ENCODE data around the gene CCDC74B.
A peak's percentile ranks its signal among the peaks of the same experiment; 100 is the strongest.
"Not testable (repeated sequence)": the region's sequence is repeated elsewhere in the genome, so short reads cannot be mapped to it uniquely, and the experiment has no call there.

CCDC74B gene

DNA sequence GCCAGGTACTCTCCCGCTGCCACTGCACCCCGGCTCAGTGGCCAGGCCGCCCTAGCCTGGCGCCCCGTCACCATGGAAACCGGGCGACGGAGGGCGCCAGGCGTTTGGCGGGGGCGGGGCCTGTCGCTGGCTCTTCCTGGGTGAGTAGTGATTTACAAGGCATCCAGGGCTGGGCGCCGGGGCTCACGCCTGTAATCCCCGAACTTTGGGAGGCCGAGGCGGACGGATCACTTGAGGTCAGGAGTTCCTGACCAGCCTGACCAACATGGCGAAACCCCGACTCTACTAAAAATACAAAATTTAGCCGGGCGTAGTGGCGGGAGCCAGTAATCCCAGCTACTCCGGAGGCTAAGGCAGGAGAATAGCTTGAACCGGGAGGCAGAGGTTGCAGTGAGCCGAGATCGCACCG, at the start of gene CCDC74B:
Gene CCDC74B (minus strand): TSS at position 107 of the 409 bp plus-strand sequence. CDS start 116 bp downstream, outside the sequence.
- DNase-seq: peak; percentile 77

DNA sequence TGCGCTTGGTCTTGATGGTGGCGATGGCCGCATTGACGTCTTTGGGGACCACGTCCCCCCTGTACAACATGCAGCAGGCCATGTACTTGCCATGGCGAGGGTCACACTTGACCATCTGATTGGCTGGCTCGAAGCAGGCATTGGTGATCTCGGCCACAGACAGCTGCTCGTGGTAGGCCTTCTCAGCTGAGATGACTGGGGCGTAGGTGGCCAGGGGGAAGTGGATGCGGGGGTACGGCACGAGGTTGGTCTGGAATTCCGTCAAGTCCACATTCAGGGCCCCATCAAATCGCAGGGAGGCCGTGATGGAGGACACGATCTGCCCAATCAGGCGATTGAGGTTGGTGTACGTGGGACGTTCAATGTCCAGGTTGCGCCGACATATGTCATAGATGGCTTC, 48.9 kb upstream of the CCDC74B start:
- not testable (repeated sequence) for DNase-seq

DNA sequence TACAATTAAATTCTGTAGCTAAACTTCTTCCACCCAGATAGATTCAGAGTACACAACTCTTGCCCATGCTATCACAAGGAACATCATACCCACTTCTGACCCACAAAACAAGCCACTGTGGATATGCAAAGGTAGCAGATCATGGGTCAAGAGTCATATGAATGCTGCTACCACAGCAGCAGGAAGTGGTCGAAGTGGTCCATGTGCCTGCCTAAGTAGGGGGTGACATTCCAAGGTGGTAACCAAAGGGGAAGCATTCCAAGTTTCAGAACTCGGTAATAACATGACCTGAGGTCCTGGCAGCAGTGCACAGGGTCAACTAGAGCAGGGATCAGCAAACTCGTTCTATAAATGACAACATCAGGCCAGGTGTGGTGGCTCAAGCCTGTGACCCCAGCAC, 47.5 kb upstream of the CCDC74B start:
- DNase-seq: not testable (repeated sequence)

DNA sequence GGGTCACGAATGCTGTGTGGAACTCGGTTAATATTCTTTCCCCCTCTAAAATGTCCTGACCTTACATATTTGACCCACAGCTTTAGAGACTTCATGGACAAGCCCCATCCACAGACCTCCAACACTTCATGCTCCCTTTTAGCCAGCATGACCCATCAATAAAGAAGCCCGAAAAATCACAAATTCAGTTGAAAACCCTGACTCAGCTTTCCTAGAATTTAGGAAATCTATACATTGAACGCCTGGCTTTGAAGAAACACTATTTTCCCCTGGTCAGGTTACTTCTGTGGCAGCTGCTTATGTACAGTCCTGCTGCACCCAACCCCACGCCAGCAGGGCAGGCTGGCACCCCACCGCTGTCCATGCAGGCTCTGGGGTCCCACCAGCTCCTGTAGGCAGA, 46.4 kb upstream of the CCDC74B start:
- not testable (repeated sequence) for DNase-seq

DNA sequence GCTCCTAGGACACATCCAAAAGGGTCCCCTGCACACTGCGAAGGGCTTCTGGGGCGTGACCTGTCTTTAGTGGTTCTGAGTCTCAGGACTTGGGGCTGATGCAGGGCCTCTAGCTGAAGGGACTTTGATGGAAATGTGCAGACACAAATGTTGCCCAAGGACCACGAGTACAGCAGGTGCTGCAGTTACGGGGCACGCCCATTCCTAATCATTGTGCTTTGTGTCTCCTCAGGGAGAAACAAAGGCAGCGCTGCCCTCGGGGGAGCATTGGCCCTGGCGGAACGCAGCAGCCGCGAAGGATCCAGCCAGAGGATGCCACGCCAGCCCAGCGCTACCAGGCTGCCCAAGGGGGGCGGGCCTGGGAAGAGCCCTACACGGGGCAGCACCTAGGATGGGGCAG, 45.3 kb upstream of the CCDC74B start:
- DNase-seq: no peak

DNA sequence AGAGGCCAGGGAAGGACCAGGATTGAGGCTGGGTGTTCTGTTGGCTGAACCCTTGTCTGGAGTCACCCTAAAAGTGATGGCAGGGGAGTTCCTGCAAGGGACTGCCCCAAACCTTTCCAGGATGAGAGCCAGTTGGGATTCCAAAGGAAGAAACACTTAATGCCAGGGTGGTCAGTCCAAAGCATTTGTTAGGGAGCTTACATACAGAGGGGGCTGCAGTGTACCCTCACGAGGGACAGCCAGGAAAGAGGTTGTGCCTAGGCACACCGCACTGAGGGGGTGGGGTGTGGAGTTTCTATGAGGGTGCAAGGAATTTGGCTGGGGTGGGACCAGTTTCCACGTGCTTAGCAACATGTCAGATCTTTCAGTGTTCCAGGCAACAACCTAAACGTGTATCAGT, 44.0 kb upstream of the CCDC74B start:
- not testable (repeated sequence) for DNase-seq

DNA sequence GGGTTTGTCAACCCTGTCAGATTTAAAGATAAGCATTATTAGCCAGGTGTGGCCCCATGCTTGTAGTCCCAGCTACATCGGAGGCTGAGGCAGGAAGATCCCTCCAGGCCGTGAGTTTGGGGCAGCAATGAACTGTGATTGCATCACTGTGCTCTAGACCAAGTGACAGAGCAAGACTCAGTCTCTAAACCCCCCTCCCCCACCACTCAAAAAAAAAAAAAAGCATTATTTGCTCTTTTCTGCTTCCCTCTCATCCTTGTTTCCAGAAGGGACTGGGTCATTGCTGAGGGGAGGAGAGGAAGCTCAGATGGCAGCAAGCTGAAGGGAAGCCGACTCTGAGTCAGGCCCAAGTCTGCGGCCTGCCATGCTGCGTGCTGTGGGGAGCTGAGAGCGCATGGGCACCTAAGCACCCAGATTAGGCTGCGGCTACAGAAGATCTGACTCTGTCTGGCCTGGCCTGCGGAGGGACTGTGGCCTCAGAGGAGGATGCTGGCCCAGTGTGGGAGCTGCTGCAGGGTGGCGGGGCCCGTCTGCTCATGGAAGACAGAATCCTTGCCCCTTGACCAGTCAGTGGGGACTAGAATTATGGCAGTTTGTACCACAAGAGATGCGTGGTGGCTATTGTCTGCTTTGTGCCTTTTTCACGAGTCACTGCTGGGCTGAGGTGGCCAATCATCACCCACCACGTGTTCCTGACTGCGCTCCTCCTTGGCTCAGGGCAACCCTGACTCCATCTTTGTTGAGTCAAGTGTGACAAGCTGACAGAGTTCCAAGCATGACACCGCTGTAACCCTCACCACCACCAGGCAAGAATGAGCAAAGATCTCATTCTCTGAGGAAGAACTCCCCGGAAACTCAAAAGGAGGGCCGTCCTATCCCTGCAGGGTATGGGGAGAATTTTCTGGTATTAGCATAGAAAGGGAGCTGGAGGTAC, 43.2 kb upstream of the CCDC74B start:
- DNase-seq: not testable (repeated sequence)

DNA sequence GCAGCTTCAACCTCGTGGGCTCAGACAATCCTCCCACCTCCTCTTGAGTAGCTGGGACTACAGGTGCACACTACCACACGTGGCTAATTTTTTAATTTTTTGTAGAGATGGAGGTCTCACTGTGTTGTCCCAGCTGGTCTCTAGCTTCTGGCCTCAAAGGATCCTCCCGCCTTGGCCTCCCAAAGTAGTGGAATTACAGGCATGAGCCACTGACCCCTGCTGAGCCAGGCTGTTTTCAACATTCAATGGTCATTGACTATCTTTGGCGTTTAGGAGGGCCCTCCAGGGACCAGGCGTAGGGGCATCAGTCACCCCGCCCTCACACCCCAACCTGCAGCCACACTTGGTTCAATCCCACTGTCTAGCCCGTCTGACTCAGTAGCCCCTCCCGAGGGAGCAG, 42.4 kb upstream of the CCDC74B start:
- DNase-seq: no peak

DNA sequence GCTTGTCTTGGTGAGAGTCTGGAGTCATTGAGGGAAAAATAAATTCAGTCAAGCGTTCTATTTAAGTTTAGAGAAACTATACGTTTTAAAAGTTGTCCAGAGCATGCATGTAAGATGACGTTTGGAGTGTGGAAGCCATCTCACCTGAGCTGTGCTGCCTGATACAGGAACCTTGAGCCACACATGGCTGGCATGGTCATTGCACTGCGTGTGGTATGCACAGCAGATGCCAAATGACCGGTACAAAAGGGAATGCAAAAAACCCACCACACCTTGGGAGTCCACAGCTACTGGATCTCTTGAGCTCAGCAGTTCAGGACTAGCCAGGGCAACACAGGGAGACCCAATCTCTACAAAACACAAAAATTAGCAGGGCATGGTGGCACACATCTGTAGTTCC, 41.5 kb upstream of the CCDC74B start:
- no peak for DNase-seq

DNA sequence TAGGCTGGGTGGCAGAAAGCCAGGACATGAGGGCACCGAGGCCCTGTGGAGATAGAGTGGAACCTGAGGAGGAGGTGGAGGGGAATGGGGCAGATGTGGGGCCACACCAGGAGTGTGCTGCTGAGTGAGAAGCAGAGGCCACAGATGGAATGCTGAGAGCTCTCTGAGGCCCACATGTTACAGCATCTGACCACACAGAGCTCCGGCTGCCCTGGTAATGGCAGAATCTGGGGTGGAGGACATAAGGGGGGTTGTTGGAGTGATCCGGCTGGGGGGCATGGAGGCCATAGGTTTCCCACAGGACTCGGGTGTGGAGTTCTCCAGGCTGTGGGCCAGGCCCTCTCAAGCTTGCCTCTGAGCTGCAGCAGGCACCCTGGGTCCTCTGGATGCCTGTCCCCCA, 41.0 kb upstream of the CCDC74B start:
- DNase-seq: no peak

DNA sequence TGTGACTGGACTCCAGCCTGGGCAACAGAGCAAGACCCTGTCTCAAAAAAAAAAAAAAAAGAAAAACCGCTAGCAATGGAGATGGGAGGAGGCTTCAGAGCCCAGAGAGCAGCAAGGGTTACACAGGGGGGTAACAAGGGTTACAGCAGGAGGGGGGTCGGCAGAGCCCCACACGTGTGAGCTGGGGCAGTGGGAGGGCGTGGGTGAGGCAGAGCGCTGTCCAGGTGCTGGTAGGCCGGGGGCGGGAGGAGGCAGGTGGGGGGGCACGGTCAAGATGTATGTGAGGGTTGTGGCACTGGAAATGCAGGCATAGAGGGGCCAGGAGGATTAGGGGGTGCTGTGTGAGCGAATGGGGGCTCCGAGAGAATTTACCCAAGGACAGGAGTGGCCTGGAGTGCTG, 40.5 kb upstream of the CCDC74B start:
- DNase-seq: no peak

DNA sequence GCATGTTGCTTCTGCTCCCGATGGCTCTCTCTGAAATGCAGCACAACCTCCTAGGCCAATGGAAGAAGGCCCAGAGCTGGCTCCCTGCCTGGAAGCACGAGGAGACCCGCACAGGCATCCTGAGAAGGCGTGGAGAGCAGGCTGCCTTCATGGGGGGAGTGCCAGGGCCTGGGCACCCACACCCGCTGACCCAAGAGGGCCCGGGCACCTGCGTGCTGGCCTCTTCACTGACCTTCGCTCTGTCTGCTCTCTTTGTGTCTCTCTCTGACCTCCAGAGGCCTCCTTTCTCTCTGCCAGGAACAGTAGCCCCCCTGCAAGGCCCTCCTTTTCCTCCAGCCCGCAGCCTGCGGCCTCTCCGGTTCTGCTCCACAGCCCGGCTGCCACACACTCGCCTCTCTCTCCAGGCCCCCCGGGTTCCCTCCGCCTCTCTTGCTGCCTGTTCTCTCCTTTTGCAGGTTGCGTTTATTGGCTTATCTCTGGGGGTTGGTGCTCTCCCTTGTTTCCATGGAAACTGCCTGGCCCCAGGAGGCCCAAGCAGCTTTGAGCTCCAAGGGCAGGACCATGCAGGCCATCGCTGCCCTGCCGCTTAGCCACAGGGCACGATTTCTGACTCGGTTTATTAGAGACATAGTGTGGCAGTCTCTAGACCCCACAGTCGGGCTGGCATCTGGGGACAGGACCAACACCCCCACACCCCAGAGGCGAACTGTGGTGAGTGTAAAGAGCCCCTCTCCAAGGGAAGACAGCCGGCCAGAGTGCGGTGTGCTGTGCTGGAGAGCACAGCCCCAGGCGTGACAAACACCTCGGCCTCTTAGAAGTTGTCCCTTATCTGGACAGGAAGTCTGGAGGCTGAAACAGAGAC, 38.8 kb upstream of the CCDC74B start:
- DNase-seq: no peak

DNA sequence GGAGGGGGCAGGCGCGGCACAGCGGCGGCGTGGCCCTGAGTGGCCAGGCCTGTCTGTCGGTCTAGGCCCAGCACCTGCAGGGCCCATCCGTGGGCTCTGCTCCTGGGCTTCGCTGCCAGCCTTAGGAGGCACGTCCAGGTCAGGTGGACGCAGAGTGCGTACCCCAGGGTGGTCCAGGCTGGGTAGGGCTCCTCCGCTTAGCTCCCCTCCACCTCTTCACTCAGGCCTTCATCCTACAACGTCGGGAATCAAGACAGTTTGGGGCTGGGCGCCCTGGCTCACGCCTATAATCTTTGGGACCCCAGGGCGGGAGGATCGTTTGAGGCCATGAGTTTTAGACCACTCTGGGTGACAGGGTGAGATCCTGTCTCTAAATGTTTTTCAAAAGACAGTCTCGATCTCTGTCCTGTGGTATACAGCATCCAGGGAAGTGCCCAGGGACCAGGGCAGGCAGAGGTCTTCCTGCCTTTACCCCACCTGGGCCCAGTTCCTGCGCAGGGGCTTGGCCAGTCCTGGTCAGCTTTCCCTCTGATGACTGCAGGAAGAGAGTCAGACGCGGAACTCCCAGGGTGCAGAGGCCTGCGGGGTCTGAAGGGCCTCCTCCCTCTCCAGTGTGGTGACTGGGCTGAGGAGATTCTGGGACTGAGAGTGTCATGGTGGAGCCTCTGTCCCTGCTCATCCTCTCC, 38.1 kb upstream of the CCDC74B start:
- peak; percentile 57 for DNase-seq

DNA sequence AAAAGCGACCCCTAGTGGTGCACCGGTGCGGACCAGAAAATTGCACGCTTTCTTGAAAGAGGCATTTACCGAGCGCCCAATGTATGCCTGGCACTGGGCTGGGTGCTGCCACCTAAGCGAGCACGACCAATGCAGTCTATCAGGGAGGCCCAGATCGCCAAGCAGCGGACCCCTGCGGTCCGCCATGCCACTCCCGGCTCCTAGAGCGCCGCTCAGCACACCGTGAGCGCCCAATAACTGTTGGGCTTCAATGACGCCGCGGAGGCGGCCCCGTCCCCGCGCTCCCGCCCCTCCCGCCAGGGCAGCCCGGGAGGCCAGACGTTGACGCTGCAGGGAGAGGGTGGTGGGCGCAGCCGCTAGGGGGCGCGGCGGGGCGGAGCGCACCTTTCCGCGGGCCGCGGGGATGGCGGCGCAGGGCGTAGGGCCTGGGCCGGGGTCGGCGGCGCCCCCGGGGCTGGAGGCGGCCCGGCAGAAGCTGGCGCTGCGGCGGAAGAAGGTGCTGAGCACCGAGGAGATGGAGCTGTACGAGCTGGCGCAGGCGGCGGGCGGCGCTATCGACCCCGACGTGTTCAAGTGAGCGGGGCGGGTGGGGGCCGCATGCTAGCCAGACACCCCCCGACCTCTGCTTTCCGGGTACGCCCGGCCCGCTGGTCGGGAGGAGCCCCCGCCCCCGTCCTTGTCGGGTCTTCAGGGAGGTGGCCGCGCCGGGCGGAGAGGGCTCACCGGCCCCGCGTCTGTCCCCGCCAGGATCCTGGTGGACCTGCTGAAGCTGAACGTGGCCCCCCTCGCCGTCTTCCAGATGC, 37.2 kb upstream of the CCDC74B start, which contains the start of gene MZT2B:
Gene MZT2B (plus strand): TSS at position 383 of the 803 bp plus-strand sequence. CDS start 21 bp downstream, at position 404.
- peak; percentile 97 for DNase-seq

DNA sequence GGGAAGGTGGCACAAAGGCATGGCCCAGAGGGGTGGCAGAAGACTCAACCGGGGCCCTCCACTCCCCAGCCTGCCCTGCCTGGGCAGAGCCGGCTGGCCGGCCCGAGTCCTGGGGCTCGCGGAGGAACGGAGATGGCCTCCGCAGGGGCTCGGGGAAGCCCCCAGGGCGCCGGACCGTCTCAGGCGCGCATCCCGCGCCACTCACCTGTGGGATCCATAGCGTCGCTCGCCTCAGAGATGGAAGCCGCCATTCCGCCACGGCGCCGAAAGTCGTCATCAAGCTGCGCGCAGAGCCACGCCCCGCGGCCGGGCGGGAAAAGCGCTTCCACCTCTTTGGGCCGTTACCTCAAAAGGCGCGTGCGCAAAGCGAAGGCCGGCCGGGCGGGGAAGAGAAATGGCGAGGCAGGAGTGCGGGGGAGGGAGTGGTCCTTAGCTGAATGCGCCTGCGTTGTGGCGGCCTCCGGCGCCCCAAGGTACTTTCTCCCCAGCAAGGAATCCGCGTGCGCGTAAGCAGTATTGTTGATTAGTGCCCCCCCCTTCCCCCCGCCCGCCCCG, 36.5 kb upstream of the CCDC74B start, which contains the start of gene SMPD4:
Gene SMPD4 (minus strand): TSS at position 278 of the 555 bp plus-strand sequence. CDS start 5,010 bp downstream, outside the sequence.
- peak; percentile 99 for DNase-seq

DNA sequence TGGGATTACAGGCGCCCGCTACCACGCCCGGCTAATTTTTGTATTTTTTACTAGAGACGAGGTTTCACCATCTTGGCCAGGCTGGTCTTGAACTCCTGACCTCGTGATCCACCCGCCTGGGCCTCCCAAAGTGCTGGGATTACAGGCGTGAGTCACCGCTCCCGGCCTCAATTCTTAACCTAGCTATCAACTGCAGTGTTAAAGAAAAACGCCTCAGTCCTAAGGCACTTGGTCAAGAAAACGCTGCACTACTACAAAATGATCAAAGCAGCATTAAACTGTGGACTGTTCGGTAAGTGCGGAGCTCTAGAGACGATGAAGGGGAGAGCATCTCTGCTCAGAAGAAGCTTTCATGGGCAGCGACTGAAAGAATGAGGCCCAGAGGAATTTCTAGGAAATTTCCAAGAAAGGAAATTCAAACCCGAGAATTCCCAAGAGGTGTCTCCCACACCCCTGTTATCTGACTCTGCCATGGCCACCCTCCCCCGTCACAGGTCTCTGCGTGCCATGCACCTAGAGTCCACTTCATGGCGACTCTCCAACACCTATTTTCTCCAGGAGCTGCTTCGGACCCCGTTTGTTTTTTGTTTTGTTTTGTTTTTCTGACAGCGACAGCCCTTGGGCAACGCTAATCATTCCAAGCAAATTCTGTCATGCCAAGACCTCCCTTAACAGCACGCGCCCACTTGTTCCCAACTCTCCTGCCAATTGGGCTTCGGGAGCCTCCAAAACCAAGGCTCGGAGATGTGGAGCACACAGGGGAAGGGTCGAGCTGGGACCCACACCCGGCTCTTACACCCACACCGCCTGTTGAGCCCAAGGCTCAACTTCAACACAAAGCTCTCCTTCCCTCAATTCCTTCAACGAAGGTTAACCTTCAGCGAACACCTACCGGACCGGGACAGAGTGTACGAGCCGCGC, 35.8 kb upstream of the CCDC74B start:
- not testable (repeated sequence) for DNase-seq

DNA sequence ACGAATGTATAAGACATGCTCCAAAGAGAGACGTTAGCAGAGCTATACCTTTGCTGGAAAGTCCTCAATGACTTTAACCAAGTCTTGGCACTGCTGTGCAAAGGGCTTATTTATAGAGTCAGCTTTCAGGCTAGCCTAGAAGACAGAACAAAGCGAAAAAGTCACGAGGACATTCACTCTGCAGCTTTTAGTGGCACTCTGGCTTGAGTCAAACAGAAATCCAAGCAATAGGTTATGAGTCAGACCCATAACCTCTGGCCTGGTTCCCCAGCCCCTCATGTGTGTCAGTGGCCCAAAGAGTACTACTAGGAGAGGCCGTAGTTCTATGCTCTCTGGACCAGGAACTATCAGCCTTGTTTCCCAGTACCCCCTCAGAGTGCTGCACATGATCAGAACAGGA, 30.0 kb upstream of the CCDC74B start:
- not testable (repeated sequence) for DNase-seq

DNA sequence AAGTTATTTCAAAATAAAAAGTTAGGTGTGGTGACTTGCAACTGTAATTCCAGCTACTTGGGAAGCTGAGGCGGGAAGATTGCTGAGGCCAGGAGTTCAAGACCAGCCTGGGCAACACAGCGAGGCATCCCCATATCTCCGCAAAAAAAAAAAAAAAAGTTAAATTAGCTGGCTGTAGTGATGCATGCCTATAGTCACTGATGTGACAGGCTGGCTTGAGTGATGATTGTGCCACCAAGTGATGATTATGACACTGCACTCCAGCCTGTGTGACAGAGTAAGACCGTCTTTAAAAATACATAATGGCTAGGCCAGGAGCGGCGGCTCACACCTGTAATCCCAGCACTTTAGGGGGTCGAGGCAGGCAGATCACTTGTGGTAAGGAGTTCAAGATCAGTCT, 25.0 kb upstream of the CCDC74B start:
- DNase-seq: no peak

DNA sequence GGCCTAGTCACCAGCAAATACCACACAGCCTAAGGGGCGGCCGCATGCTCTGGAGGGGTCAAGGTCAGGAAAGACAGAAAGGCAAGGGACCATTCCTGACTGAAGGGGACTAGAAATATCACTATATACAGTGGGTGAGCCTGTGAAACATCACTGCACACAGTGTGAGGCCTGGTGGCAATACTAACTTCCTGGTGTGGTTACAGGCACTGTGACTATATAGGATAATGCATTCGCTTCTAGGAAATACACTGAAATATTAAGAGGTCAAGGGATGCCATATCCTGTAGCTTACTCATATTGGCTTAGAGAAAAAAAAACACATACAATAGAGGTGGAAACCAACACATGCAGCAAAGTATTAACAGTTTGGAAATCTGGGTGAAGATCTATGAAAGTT, 24.3 kb upstream of the CCDC74B start:
- DNase-seq: not testable (repeated sequence)

DNA sequence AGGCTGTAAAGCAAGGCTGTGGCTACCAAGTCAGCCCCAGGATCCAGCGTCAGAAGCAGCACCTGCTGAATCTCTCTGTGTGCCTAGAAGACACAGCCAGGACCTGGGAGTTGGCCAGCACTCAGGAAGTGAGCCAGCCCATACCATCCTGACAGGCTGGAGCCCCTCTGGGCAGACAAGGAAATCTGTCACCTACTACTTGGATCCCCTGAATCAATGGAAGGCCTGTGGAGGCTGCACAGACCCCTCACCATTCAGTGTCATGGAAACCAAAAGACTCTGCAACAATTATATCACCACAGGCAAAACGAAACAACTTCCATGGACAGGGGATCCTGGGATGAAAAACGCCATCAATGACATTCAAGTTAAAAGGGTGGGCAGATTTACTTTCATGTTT, 21.7 kb upstream of the CCDC74B start:
- DNase-seq: not testable (repeated sequence)

Measured in activated CD8-positive, alpha-beta memory T cell treated with anti-CD3 and anti-CD28 coated beads, Interleukin-2, amount 50 U/mL, for 48 hours (primary cell).